ENCODE measurements around the gene KASH5.

DNA sequence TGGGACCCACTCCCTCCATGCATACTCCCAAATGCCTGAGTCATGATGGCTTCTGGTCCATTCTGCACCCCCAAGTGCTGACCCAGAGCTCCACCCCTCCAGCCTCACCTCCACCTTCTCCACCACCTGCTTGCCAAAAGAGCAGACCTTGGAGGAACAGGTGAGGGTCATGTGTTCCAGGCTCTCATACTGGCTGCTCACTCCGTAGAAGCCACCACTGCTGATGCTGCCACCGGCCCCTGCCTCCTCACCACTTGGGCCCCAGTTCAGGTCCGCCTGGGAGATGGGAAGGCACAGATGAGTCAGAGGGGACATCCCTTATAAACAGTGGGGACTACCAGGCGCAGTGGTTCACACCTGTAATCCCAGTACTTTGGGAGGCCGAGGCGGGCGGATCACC is 44.9 kb upstream of the KASH5 start:
- no peak for TF ChIP-seq CTCF (IDR thresholded peaks at IDR 0.05)
- no peak for TF ChIP-seq POLR2A (IDR thresholded peaks at IDR 0.05)
